Measurements from ENCODE around the gene CACNA2D1. TPM values are rescaled to one million over a fixed set of nuclear protein-coding genes. Genes with fewer than 3 reads are reported as not detected.

Gene CACNA2D1
- total and polyA plus RNA-seq, 9 of the 15 experiments (the other 6 are each of a cell fraction or from before 2014, with no cell fraction given): 0.49 TPM; not detected in 8

DNA sequence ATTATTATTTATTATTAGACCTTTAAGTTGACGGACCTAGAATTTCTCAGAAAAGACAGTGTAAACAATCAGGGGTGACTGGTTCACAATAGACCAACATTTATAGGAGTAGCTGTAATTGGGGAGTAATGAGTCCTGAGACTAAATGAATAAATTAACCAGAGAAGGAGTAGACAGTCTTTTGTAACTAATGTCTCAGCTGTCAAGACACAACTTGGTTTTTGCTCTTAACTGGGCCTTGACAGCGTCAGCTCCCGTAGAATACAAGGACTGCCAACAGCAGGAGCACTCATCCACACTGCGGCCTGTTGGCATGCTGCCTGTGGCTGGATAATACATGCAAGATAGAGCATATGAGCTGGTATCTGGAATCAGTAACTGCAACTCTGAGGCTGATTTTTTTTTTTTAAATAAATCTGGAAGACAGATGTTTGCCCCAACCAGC lies 123.9 kb downstream of the CACNA2D1 start:
- POLR2A ChIA-PET: no interaction called here
- CTCF ChIA-PET (ENCODE audit: low intra/inter-chr PET ratio): no interaction called here
- Histone ChIP-seq H3K36me3 (ENCODE audit: control insufficient read depth, insufficient read depth, low read length) (no peaks in the 10 kb centered on the region), H3K27me3 (ENCODE audit: control insufficient read depth in 2 of 2, insufficient read depth in 2 of 2, low read length in 2 of 2) (no peaks in the 10 kb centered on the region), H3K79me2 (ENCODE audit: control insufficient read depth, insufficient read depth, low read length) (no peaks in the 10 kb centered on the region), H3K4me2 (ENCODE audit: insufficient read depth, low read length) (no peak overlapping the region), H3K4me3 (no peak overlapping the region), H3K9me3 (replicated peaks; ENCODE audit: control insufficient read depth, insufficient read depth, low read depth, low read length) (no peaks in the 10 kb centered on the region), H2AFZ (ENCODE audit: low read depth, low read length) (no peak overlapping the region), H3K9ac (ENCODE audit: insufficient read depth in 1 of 2, low read depth in 2 of 2, low read length in 2 of 2) (no peak overlapping the region), H4K20me1 (replicated peaks; ENCODE audit: control insufficient read depth, insufficient read depth, low read length) (no peaks in the 10 kb centered on the region), H3K9me1 (ENCODE audit: control insufficient read depth, insufficient read depth, low read length) (no peaks in the 10 kb centered on the region), H3K4me1 (replicated peaks in 1 of 2; ENCODE audit: control insufficient read depth in 2 of 2, insufficient read depth in 2 of 2, low read length in 2 of 2) (no peaks in the 10 kb centered on the region), H3K27ac (ENCODE audit: extremely low read depth, low read depth, low read length) (no peak overlapping the region)
- FAIRE-seq: no peak
- ATAC-seq: no peak
- intact Hi-C loops (cut with micrococcal nuclease) (no loop called here), in situ Hi-C loops (cut with MboI) (no loop called here)
- 3% methylated on average over 4 of the region's 4 CpGs for WGBS (ENCODE audit: insufficient coverage, low coverage, missing lambda C conversion rate)
- DNase-seq (ENCODE audit: extremely low read depth in 1 of 4, low spot score in 3 of 4): no peak
- TF ChIP-seq NUFIP1 (IDR thresholded peaks at IDR 0.05; ENCODE audit: partially characterized antibody) (no peak), TAF7 (tag; IDR thresholded peaks at IDR 0.05) (no peak), ZBTB8A (IDR thresholded peaks at IDR 0.05; ENCODE audit: partially characterized antibody) (no peak), RBM15 (IDR thresholded peaks at IDR 0.05; ENCODE audit: insufficient read depth, low read length) (no peak), ZNF24 (IDR thresholded peaks at IDR 0.05) (no peak)
- BruUV-seq (replicated peaks): no TSS peak

DNA sequence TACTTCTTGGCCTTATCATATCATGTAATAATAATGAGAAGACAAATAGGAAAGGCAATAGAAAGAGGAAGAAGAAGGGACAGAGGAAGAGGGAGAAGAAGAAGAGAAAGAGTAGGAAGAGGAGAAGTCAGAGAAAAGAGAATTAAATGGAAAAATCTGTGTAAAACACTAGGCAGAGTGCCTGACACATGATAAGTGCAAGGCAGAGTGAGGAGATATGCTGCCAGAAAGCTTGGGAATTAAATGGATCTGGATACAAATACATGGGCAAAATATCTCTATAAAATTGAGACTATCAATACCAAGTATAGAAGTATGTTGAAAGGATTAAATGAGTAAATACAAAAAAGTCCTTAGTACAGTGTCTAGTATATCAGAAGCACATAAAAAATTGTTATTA lies 124.8 kb downstream of the CACNA2D1 start:
- no peak for DNase-seq (ENCODE audit: extremely low read depth in 1 of 4, low spot score in 3 of 4)
- intact Hi-C loops (cut with micrococcal nuclease): no loop called here
- H3K27me3 ChIP-seq (ENCODE audit: control insufficient read depth in 2 of 2, insufficient read depth in 2 of 2, low read length in 2 of 2): no peaks in the 10 kb centered on the region
- no peak for ATAC-seq
- H3K4me2 ChIP-seq (ENCODE audit: insufficient read depth, low read length): no peak overlapping the region
- H4K20me1 ChIP-seq (replicated peaks; ENCODE audit: control insufficient read depth, insufficient read depth, low read length): no peaks in the 10 kb centered on the region
- no peaks in the 10 kb centered on the region for H3K9me1 ChIP-seq (ENCODE audit: control insufficient read depth, insufficient read depth, low read length)
- no peaks in the 10 kb centered on the region for H3K9me3 ChIP-seq (replicated peaks; ENCODE audit: control insufficient read depth, insufficient read depth, low read depth, low read length)
- POLR2A ChIA-PET: no interaction called here
- no peaks in the 10 kb centered on the region for H3K4me1 ChIP-seq (replicated peaks in 1 of 2; ENCODE audit: control insufficient read depth in 2 of 2, insufficient read depth in 2 of 2, low read length in 2 of 2)
- in situ Hi-C loops (cut with MboI): no loop called here
- no peaks in the 10 kb centered on the region for H3K36me3 ChIP-seq (ENCODE audit: control insufficient read depth, insufficient read depth, low read length)
- no peak for FAIRE-seq
- H2AFZ ChIP-seq (ENCODE audit: low read depth, low read length): no peak overlapping the region
- no peak overlapping the region for H3K27ac ChIP-seq (ENCODE audit: extremely low read depth, low read depth, low read length)
- H3K79me2 ChIP-seq (ENCODE audit: control insufficient read depth, insufficient read depth, low read length): no peaks in the 10 kb centered on the region
- no peak overlapping the region for H3K4me3 ChIP-seq
- no peak overlapping the region for H3K9ac ChIP-seq (ENCODE audit: insufficient read depth in 1 of 2, low read depth in 2 of 2, low read length in 2 of 2)
- CTCF ChIA-PET (ENCODE audit: low intra/inter-chr PET ratio): no interaction called here
- BruUV-seq (replicated peaks): no TSS peak
- no peak for TF ChIP-seq RBM25 (IDR thresholded peaks at IDR 0.05; ENCODE audit: low read depth, low read length, severe bottlenecking)
- no peak for TF ChIP-seq ZNF445 (CRISPR knock-in tag; IDR thresholded peaks at IDR 0.05; ENCODE audit: low read depth)
- TF ChIP-seq ZNF263 (CRISPR knock-in tag; IDR thresholded peaks at IDR 0.05; ENCODE audit: borderline replicate concordance): no peak
- no peak for TF ChIP-seq EGR1 (conservative IDR thresholded peaks at IDR 0.05)
- TF ChIP-seq, protein P1, sequence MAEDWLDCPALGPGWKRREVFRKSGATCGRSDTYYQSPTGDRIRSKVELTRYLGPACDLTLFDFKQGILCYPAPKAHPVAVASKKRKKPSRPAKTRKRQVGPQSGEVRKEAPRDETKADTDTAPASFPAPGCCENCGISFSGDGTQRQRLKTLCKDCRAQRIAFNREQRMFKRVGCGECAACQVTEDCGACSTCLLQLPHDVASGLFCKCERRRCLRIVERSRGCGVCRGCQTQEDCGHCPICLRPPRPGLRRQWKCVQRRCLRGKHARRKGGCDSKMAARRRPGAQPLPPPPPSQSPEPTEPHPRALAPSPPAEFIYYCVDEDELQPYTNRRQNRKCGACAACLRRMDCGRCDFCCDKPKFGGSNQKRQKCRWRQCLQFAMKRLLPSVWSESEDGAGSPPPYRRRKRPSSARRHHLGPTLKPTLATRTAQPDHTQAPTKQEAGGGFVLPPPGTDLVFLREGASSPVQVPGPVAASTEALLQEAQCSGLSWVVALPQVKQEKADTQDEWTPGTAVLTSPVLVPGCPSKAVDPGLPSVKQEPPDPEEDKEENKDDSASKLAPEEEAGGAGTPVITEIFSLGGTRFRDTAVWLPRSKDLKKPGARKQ (CRISPR knock-in tag; IDR thresholded peaks at IDR 0.05): no peak
- TF ChIP-seq RBBP5 (IDR thresholded peaks at IDR 0.05; ENCODE audit: borderline replicate concordance, insufficient read depth, low read length, poor library complexity, severe bottlenecking): no peak
- no peak for TF ChIP-seq RBFOX2 (IDR thresholded peaks at IDR 0.05; ENCODE audit: low read depth, low read length)
- TF ChIP-seq, protein P2, sequence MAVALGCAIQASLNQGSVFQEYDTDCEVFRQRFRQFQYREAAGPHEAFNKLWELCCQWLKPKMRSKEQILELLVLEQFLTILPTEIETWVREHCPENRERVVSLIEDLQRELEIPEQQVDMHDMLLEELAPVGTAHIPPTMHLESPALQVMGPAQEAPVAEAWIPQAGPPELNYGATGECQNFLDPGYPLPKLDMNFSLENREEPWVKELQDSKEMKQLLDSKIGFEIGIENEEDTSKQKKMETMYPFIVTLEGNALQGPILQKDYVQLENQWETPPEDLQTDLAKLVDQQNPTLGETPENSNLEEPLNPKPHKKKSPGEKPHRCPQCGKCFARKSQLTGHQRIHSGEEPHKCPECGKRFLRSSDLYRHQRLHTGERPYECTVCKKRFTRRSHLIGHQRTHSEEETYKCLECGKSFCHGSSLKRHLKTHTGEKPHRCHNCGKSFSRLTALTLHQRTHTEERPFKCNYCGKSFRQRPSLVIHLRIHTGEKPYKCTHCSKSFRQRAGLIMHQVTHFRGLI (CRISPR knock-in tag; IDR thresholded peaks at IDR 0.05): no peak
- TF ChIP-seq MIER1 (IDR thresholded peaks at IDR 0.05; ENCODE audit: low read depth): no peak

Data from K562 (cell line).